Ramos (cell line): Measurements from ENCODE around the gene BEAN1.

Source experiments
- in situ Hi-C: fragments of 300-500 bp; cut with MboI; formaldehyde crosslinking; loops from one replicate; pipeline ENCODE4 v1.14.3; 2022; ENCODE audit warnings: low sequenced_read_pairs; ENCODE audit not compliant: unreplicated experiment

Gene BEAN1

DNA sequence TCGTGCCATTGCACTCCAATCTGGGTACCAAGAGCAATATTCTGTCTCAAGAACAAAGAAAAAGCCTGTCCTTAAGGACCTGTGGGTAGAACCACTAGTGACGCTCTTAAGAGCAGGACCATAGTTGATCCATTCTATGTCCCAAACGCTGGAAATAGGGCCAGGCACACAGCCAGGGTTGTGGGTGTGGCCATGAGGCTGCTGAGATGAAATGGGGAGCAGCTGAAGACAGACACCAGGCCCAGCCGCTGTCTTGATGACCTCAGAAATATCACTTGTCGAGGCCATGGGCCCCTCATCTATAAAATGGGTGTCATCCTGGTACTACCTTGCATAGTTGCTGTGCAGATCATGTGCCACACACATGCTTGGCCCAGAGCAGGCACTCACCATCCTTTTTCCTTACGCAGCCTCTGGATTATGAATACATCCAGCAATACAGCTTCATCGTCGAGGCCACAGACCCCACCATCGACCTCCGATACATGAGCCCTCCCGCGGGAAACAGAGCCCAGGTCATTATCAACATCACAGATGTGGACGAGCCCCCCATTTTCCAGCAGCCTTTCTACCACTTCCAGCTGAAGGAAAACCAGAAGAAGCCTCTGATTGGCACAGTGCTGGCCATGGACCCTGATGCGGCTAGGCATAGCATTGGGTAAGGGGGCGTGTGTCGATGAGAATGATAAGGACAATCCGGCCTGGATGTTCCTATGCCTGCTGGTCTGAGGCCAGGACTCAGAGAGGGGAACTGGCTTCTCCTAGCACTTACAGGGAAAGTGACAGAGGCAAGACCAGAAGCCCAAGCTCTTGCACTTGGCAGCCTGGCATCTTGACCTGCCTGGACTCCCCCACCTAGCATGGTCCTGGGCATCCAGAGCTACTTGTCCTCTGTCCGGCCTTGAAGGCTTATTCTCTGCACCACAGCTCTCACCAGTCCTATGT, 35.1 kb upstream of the BEAN1 start:
- in situ Hi-C loops, result no loop called here

DNA sequence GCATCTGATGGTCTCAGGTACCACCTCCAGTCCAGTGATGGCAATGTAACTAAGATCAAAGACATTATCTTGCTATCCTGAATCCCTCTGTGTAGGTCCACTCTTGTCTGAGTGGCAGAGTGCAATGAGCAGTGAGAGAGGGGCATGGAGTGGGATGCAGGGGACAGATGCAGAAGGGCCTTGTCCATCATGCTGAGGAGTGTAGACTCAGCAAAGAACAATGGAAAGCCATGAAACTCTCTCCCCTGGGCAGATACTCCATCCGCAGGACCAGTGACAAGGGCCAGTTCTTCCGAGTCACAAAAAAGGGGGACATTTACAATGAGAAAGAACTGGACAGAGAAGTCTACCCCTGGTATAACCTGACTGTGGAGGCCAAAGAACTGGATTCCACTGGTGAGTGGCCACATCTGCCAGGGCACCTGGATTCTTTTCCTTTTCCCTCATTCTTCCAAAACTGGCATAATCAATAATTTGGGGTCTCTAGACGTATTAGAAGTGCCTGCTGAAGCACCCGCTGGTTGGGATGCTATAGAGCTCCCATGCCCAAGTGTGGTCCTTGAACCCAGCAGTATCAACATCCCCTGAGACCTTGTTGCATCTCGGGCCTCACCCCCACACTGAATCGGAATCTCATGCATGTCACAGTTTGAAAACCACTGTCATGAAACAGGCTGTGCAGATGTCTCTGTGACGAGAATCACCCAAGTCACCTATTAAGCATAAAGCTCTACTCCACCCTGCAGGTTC, 31.1 kb upstream of the BEAN1 start:
- in situ Hi-C loops, result no loop called here

DNA sequence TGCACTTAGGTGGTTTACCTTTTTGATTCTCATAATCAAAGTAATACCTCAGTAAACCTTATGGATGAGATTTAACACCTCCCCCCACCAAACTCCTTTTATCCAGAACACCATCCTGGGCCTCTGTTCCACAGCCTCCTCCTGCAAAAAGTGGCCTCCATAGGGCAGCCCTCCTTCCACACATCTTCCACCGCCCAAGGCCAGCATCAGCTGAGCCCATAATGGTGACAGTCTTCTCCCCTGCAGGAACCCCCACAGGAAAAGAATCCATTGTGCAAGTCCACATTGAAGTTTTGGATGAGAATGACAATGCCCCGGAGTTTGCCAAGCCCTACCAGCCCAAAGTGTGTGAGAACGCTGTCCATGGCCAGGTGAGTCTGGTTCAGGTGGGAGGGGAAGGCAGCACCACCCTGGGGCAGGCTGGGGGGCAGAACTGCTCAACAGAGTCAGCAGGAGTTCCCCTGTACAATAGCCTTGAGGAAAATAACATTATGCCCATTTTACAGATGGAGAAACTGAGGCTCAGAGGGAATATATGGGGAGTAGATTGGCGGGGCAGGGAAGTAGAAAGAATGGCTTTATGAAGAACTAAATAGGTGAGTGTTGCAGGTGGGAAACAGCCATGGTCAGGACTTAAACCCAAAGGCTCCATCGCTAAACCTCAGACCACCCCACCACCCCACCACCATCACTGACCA, 29.2 kb upstream of the BEAN1 start:
- in situ Hi-C loops, result no loop called here

DNA sequence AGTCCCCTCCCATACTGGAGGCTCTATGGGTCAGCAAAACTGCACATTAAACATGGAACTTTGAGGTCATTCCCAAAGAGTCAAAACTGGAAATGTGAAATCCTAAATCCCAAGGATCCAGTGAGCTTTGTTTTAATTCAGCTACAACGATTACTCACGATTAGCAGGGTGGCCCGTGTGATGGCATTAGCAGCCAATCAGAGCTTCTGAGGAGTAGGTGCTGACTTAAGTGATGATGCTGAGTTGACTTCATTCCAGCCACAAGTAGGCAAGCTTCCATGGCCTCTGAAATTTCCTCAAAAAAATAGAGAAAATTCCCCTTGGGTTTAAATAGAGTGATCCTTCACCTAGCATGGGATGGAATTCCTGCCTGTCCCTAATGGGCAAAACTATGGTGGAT, 28.1 kb upstream of the BEAN1 start:
- in situ Hi-C loops, result no loop called here

DNA sequence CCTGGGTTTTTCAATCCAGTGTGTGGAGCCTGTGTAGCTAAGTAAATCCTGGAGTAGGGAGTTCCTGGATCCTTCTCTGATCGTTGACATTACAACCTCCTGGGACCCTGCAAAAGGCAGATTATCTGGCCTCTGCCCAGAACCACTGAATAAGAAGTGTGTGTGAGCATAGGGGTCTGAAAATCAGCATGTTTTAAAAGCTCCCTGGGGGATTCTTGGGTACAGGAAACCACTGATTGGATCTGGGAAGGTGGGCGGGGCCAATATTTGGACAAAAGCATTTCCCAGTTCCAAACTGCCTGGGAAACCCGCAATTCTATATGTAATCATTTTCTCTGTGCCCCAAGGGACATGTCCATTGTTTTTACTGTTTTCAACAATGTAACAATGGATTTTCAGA, 27.2 kb upstream of the BEAN1 start:
- in situ Hi-C loops, result loop anchor here (25.0 kb wide), 1 partner anchor 337 kb away; no protein-coding TSS in a partner anchor

DNA sequence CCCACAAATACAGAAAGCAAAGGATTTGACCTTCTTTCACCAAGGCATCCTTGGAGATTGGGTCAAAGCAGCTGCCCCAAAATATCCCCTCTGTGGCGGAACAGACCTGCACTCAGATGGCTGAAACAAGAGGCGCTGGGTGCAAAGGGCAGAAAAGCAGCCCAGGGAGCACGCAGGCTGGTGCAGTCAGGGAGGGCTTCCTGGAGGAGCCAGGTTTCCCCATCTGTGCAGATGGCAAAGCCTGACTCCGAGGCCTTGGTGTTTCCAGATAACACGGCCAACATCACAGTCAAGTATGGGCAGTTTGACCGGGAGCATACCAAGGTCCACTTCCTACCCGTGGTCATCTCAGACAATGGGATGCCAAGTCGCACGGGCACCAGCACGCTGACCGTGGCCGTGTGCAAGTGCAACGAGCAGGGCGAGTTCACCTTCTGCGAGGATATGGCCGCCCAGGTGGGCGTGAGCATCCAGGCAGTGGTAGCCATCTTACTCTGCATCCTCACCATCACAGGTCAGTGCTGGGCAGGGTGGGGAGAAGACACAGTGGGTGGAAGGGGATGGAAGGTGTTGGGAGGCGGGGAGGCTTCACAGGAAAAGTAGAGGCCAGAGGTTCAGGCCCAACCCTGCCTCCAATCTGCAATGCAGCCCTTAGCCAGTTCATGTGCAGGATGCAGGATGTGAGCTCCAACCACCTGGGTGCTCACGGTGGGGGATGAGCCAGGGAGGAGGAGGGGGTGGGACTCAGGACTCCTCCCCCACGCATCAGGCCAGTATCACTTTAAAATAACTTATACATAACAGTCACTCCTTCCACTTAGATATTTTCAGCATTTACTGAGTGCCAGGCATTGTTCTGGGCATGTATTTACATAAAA, 26.4 kb upstream of the BEAN1 start:
- in situ Hi-C loops, result loop anchor here (25.0 kb wide), 1 partner anchor 337 kb away; no protein-coding TSS in a partner anchor

DNA sequence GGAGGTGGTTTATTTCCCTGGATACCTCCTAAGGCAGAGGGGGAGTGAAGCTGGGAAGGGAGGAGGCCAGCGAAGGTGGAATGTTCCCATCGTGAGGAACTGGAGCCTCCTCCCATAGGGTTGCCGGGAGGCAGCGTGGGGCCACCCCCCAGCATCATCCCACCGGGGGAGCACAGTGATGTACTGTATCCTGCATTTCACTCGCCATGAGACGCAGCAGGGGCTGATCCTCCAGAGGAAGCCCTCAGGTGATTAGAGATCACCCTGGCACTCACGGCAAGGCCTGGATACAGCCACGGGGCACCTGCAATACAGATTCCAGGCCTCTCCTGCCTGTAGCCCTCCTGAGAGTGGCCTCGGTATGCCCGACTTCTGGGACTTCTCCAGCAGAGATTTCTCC, 25.5 kb upstream of the BEAN1 start:
- in situ Hi-C loops, result loop anchor here (25.0 kb wide), 1 partner anchor 336 kb away; no protein-coding TSS in a partner anchor

DNA sequence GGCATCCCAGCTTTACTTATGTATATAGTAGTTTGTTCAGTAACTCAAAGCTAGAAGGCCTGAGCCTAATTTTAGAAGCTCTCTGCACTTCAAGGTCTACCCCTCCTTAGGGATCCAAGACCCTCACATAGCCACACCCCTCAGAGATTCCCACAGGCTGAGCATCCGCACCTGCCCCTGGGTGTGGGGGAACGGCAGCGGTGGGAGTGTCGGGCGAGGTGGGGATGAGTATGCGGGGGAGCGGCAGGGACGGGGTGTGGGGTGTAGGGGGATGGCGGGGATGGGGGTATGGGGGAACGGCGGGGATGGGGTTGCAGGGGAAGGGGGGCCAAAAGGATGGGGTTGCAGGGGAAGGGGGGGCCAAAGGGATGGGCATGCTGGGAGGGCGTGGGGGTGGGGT, 24.9 kb upstream of the BEAN1 start:
- in situ Hi-C loops, result loop anchor here (25.0 kb wide), 1 partner anchor 335 kb away; no protein-coding TSS in a partner anchor

DNA sequence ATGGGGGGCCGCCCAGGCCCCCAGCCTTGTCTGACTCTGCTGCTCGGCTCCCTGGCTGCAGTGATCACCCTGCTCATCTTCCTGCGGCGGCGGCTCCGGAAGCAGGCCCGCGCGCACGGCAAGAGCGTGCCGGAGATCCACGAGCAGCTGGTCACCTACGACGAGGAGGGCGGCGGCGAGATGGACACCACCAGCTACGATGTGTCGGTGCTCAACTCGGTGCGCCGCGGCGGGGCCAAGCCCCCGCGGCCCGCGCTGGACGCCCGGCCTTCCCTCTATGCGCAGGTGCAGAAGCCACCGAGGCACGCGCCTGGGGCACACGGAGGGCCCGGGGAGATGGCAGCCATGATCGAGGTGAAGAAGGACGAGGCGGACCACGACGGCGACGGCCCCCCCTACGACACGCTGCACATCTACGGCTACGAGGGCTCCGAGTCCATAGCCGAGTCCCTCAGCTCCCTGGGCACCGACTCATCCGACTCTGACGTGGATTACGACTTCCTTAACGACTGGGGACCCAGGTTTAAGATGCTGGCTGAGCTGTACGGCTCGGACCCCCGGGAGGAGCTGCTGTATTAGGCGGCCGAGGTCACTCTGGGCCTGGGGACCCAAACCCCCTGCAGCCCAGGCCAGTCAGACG, 24.4 kb upstream of the BEAN1 start:
- in situ Hi-C loops, result loop anchor here (25.0 kb wide), 1 partner anchor 335 kb away; no protein-coding TSS in a partner anchor

DNA sequence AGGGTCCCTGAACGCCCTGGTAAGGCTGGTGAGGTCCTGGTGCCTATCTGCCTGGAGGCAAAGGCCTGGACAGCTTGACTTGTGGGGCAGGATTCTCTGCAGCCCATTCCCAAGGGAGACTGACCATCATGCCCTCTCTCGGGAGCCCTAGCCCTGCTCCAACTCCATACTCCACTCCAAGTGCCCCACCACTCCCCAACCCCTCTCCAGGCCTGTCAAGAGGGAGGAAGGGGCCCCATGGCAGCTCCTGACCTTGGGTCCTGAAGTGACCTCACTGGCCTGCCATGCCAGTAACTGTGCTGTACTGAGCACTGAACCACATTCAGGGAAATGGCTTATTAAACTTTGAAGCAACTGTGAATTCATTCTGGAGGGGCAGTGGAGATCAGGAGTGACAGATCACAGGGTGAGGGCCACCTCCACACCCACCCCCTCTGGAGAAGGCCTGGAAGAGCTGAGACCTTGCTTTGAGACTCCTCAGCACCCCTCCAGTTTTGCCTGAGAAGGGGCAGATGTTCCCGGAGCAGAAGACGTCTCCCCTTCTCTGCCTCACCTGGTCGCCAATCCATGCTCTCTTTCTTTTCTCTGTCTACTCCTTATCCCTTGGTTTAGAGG, 23.5 kb upstream of the BEAN1 start:
- in situ Hi-C loops, result loop anchor here (25.0 kb wide), 1 partner anchor 334 kb away; no protein-coding TSS in a partner anchor

DNA sequence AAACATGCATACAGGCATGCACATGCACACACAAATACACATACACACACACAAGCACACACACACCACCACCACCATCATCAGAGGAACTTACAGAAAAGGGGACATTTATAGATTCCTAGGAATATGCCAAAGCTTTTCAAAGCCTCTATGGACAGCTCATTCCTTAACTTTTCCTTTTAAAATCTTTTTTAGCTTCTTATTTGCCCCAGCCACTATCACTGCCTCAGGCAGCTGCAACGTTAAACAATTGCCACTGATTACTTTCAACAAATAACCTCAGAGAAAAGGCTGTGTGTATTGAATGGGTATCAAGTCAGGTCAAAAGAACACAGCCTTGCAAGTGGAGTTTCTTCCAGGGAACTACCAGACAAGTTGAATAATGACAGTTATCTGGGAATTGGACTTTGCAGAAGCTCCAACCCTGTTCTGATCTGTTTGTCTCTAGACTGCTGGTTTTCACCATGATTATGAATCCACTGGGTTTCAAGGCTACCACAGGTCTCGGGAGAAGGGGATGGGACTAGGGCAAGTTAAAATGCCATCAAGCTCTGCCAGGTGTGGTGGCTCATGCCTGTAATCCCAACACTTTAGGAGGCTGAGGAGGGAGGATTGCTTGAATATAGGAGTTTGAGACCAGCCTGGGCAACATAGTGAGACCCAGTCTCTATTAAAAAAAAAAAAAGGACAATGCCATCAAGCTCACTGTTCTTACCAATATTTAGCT, 21.9 kb upstream of the BEAN1 start:
- in situ Hi-C loops, result loop anchor here (5.0 to 25.0 kb wide), 2 partner anchors 197 to 332 kb away; partner anchors contain the start of gene CMTM3

DNA sequence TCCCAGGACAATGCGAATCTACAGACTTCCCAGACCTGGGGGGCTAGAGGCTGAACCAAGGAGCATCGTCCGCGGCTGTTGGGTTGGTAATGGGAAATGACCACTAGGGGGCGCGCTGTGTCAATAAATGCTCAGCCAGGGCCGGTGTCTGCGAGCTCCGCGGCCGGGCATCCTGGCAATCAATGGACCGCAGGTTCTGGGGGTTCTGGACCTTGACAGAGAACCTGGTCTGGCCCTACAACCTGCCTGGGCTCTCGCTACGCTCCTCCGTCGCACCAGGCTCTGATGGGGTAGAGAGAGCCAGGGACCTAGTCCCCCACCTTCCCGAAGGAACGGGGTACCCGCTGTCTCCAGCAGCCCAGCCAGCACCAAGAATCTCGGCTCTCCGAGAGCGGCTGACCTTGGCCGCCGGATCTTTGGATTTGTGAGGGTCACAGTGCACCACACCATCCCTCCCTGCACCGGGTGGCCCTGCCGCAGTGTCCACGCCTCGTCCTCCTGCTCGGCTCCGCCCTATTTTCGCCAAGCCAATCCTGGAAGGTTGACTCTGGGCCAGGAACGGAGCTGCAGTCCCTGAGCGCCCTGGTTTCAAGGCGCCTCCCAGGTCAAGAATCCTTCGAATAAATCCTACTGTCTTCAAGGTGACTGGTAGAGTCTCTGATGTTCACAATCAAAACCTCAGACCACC, 20.4 kb upstream of the BEAN1 start:
- in situ Hi-C loops, result loop anchor here (5.0 to 25.0 kb wide), 2 partner anchors 196 to 331 kb away; partner anchors contain the start of gene CMTM3

DNA sequence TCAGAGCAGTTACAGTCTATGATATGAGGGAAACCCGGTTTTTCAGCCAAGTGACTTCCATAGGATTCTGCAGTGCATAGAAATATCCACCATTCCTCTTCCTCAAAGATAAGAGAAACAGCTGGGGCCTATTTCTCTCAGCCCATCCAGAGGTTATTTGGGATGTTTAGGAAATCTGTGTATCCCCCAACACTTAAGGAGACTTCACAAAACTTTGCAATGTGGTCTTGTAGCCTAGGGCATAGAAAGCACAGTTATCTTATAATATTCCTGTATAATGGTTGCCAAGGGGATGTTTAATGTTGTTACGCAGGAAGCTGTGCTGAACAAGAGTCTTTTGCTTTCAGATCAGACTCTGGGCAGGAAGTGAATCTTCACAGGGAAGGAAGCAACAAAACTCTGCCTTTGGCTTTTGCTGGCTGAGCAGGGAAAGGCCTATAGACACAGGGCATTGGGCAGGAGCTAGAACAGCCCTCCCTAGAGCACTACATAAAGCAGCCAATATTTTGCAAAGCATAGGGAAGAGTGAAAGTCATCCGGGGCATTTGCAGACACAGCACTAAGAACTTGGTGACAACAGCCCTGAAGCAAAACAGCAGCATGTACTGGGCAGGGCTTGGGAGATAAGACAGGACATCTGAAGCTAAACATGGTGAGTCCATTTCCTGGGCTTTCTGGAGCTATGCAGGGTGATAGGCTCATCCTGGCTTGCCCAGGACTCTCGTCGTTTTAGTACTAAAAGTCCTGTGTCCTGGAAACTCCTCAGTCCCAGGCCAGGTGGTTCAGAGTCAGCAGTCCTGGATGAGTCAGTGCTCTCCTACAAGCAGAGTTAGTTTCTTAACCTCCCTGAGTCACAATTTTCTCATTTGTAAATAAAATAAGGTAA, 18.7 kb upstream of the BEAN1 start:
- in situ Hi-C loops, result loop anchor here (5.0 to 25.0 kb wide), 2 partner anchors 194 to 329 kb away; partner anchors contain the start of gene CMTM3

DNA sequence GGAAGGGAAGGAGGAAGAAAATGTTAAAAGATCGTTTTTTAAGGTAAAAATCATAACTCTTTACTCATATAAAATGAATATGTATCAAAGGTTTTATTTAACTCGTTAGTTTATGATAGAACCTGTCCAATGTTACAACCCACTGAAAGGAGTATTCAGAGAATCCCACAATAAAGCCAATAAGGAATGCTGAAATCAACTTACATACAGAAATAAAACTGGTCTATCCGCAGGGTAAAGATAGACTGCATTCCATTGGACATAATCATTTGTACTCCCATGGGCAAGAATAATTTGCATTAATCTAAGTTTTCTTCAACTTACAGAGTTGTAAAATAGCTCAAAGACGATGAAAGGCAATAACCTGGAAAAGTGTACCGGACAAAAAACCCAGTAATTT, 17.9 kb upstream of the BEAN1 start:
- in situ Hi-C loops, result loop anchor here (5.0 to 25.0 kb wide), 2 partner anchors 193 to 328 kb away; partner anchors contain the start of gene CMTM3

DNA sequence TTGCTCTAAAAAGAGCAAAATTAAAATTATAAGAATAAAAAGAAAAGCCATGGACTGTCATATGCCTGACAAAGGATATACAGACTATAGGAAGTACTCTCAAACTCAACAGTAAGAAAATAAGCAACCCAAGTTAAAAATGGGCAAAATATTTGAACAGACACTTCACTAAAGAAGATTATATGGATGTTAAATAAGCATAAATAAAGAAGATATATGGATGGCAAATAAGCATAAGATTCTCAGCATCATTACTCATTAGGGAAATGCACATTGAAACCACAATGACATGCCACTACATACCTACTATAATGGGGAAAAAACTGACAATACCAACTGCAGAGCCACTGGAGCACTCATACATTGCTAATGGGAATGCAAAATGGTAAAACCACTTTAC, 14.9 kb upstream of the BEAN1 start:
- in situ Hi-C loops, result loop anchor here (10.0 to 25.0 kb wide), 2 partner anchors 325 to 453 kb away; no protein-coding TSS in a partner anchor

DNA sequence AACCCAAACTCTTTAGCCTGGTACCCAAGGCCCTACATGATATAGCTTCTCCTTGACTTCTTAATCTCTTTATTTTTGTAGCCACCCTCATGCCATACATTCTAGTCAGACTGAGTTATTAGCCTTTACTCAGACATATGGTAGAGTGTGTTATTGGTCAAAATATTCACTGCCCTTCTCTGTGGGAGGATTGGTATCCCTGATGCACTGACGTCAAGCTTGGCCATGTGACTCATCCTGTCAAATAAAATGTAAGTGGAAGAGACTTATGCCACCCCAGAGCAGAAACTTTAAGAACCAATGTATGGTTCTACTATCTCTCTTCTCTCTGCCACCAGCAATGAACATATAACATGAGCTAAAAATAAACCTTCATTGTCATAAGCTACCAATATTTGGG, 12.2 kb upstream of the BEAN1 start:
- in situ Hi-C loops, result loop anchor here (10.0 to 25.0 kb wide), 2 partner anchors 322 to 450 kb away; no protein-coding TSS in a partner anchor
